Measurements from ENCODE around the gene MEF2C. TPM values are rescaled to one million over a fixed set of nuclear protein-coding genes. Genes with fewer than 3 reads are reported as not detected.
"Not testable (repeated sequence)": the region's sequence is repeated elsewhere in the genome, so short reads cannot be mapped to it uniquely, and the experiment has no call there.

MEF2C gene
- total RNA-seq, 2 experiments from 2014 or later, result 0.06 to 0.19 TPM

GRCh38 chr5:88807327-88807726 lies 75.7 kb downstream of the MEF2C start:
- H3K4me1 Mint-ChIP-seq, result no peaks in the 10 kb centered on the region
- no peak overlapping the region for H3K4me3 Mint-ChIP-seq
- CTCF ChIA-PET, result no interaction called here
- no peaks in the 10 kb centered on the region for H3K9me3 Mint-ChIP-seq (ENCODE audit: low read depth)
- DNase-seq (no peak), ATAC-seq (no peak)
- no peak overlapping the region for H3K27ac Mint-ChIP-seq
- no peaks in the 10 kb centered on the region for H3K27me3 Mint-ChIP-seq
- H3K36me3 Mint-ChIP-seq, result no peaks in the 10 kb centered on the region

- no peak for ATAC-seq
- Mint-ChIP-seq H3K4me3 (no peak overlapping the region), H3K9me3 (ENCODE audit: low read depth) (no peaks in the 10 kb centered on the region)
Measured at GRCh38 chr5:88806338-88806737, 76.6 kb downstream of the MEF2C start.

GRCh38 chr5:88805151-88805784 lies 77.7 kb downstream of the MEF2C start:
- H3K27me3 Mint-ChIP-seq, result no peaks in the 10 kb centered on the region
- CTCF ChIA-PET, result no interaction called here

More at GRCh38 chr5:88806338-88806737, 76.6 kb downstream of the MEF2C start:
- no peaks in the 10 kb centered on the region for H3K36me3 Mint-ChIP-seq
- H3K4me1 Mint-ChIP-seq, result no peaks in the 10 kb centered on the region
- CTCF ChIA-PET, result no interaction called here
- no peak for DNase-seq
- no peaks in the 10 kb centered on the region for H3K27me3 Mint-ChIP-seq
- no peak overlapping the region for H3K27ac Mint-ChIP-seq

GRCh38 chr5:88804444-88804843 lies 78.5 kb downstream of the MEF2C start:
- CTCF ChIA-PET, result no interaction called here
- no peak overlapping the region for H3K4me3 Mint-ChIP-seq
- H3K9me3 Mint-ChIP-seq (ENCODE audit: low read depth), result no peaks in the 10 kb centered on the region
- no peaks in the 10 kb centered on the region for H3K36me3 Mint-ChIP-seq
- no peak overlapping the region for H3K27ac Mint-ChIP-seq
- DNase-seq (no peak), ATAC-seq (no peak)
- no peaks in the 10 kb centered on the region for H3K4me1 Mint-ChIP-seq
- H3K27me3 Mint-ChIP-seq, result no peaks in the 10 kb centered on the region

More at GRCh38 chr5:88805151-88805784, 77.7 kb downstream of the MEF2C start:
- no peaks in the 10 kb centered on the region for H3K9me3 Mint-ChIP-seq (ENCODE audit: low read depth)
- ATAC-seq (no peak), DNase-seq (no peak)
- H3K36me3 Mint-ChIP-seq, result no peaks in the 10 kb centered on the region
- H3K4me3 Mint-ChIP-seq, result no peak overlapping the region
- no peak overlapping the region for H3K27ac Mint-ChIP-seq
- H3K4me1 Mint-ChIP-seq, result no peaks in the 10 kb centered on the region

GRCh38 chr5:88803309-88803708 lies 79.7 kb downstream of the MEF2C start:
- no peaks in the 10 kb centered on the region for H3K9me3 Mint-ChIP-seq (ENCODE audit: low read depth)
- no peaks in the 10 kb centered on the region for H3K4me1 Mint-ChIP-seq
- no peaks in the 10 kb centered on the region for H3K36me3 Mint-ChIP-seq
- CTCF ChIA-PET, result no interaction called here
- no peak overlapping the region for H3K27ac Mint-ChIP-seq
- no peaks in the 10 kb centered on the region for H3K27me3 Mint-ChIP-seq
- no peak overlapping the region for H3K4me3 Mint-ChIP-seq
- DNase-seq (no peak), ATAC-seq (no peak)

- Mint-ChIP-seq H3K4me3 (no peak overlapping the region), H3K36me3 (no peaks in the 10 kb centered on the region), H3K27ac (no peak overlapping the region), H3K4me1 (no peaks in the 10 kb centered on the region), H3K9me3 (ENCODE audit: low read depth) (no peaks in the 10 kb centered on the region), H3K27me3 (no peaks in the 10 kb centered on the region)
- DNase-seq (no peak), ATAC-seq (no peak)
- CTCF ChIA-PET, result no interaction called here
Measured at GRCh38 chr5:88799938-88800535, 82.9 kb downstream of the MEF2C start.

- DNase-seq; H3K4me1 Mint-ChIP-seq; H3K36me3 Mint-ChIP-seq; H3K9me3 Mint-ChIP-seq (ENCODE audit: low read depth); CTCF ChIA-PET; H3K27me3 Mint-ChIP-seq; H3K27ac Mint-ChIP-seq; ATAC-seq; H3K4me3 Mint-ChIP-seq: not testable (repeated sequence)
Measured at GRCh38 chr5:88798933-88799332, 84.1 kb downstream of the MEF2C start.

- H3K27ac Mint-ChIP-seq; H3K9me3 Mint-ChIP-seq (ENCODE audit: low read depth); DNase-seq; H3K4me3 Mint-ChIP-seq; H3K4me1 Mint-ChIP-seq; H3K27me3 Mint-ChIP-seq; CTCF ChIA-PET; H3K36me3 Mint-ChIP-seq; ATAC-seq: not testable (repeated sequence)
Measured at GRCh38 chr5:88793797-88794196, 89.2 kb downstream of the MEF2C start.

- no peak overlapping the region for H3K27ac Mint-ChIP-seq
- H3K4me3 Mint-ChIP-seq, result no peak overlapping the region
- no peaks in the 10 kb centered on the region for H3K9me3 Mint-ChIP-seq (ENCODE audit: low read depth)
- H3K36me3 Mint-ChIP-seq, result no peaks in the 10 kb centered on the region
- H3K4me1 Mint-ChIP-seq, result no peaks in the 10 kb centered on the region
- CTCF ChIA-PET, result no interaction called here
- no peak for ATAC-seq
- DNase-seq, result no peak
- H3K27me3 Mint-ChIP-seq, result peaks cover 2% of the 10 kb centered on the region
Measured at GRCh38 chr5:88792144-88792840, 90.7 kb downstream of the MEF2C start.

- H3K36me3 Mint-ChIP-seq, result no peaks in the 10 kb centered on the region
- ATAC-seq (no peak), DNase-seq (no peak)
- no peaks in the 10 kb centered on the region for H3K4me1 Mint-ChIP-seq
- H3K9me3 Mint-ChIP-seq (ENCODE audit: low read depth), result no peaks in the 10 kb centered on the region
- H3K4me3 Mint-ChIP-seq, result no peak overlapping the region
- H3K27ac Mint-ChIP-seq, result no peak overlapping the region
- CTCF ChIA-PET, result no interaction called here
- peaks cover 2% of the 10 kb centered on the region for H3K27me3 Mint-ChIP-seq
Measured at GRCh38 chr5:88787856-88788255, 95.1 kb downstream of the MEF2C start.

- H3K9me3 Mint-ChIP-seq (ENCODE audit: low read depth), result no peaks in the 10 kb centered on the region
- DNase-seq (no peak), ATAC-seq (no peak)
- CTCF ChIA-PET, result no interaction called here
- H3K4me1 Mint-ChIP-seq, result no peaks in the 10 kb centered on the region
- peaks cover 2% of the 10 kb centered on the region for H3K27me3 Mint-ChIP-seq
- no peak overlapping the region for H3K27ac Mint-ChIP-seq
- H3K4me3 Mint-ChIP-seq, result no peak overlapping the region
- no peaks in the 10 kb centered on the region for H3K36me3 Mint-ChIP-seq
Measured at GRCh38 chr5:88786789-88787188, 96.2 kb downstream of the MEF2C start.

GRCh38 chr5:88785746-88786565 lies 97.0 kb downstream of the MEF2C start:
- DNase-seq (no peak), ATAC-seq (no peak)
- H3K36me3 Mint-ChIP-seq, result no peaks in the 10 kb centered on the region
- H3K27me3 Mint-ChIP-seq, result peaks cover 2% of the 10 kb centered on the region
- no peak overlapping the region for H3K4me3 Mint-ChIP-seq
- CTCF ChIA-PET, result interaction anchor here (1.2 kb wide), 1 partner anchor 58 kb away, joined by 3 read pairs; no protein-coding TSS in a partner anchor
- no peaks in the 10 kb centered on the region for H3K9me3 Mint-ChIP-seq (ENCODE audit: low read depth)
- no peak overlapping the region for H3K27ac Mint-ChIP-seq
- no peaks in the 10 kb centered on the region for H3K4me1 Mint-ChIP-seq

- no peaks in the 10 kb centered on the region for H3K9me3 Mint-ChIP-seq (ENCODE audit: low read depth)
- H3K27me3 Mint-ChIP-seq, result no peaks in the 10 kb centered on the region
- no peaks in the 10 kb centered on the region for H3K36me3 Mint-ChIP-seq
- no peak overlapping the region for H3K27ac Mint-ChIP-seq
- ATAC-seq, result no peak
- no peak overlapping the region for H3K4me3 Mint-ChIP-seq
- DNase-seq, result no peak
- CTCF ChIA-PET, result no interaction called here
- no peaks in the 10 kb centered on the region for H3K4me1 Mint-ChIP-seq
Measured at GRCh38 chr5:88782571-88782970, 100.4 kb downstream of the MEF2C start.
